ENCODE results near the gene FOXP1.

FOXP1 gene

GRCh38 chr3:71351403-71352149 lies 232.0 kb downstream of the FOXP1 start:
- Histone ChIP-seq H3K27me3 (ENCODE audit: insufficient read depth, low read length) (no peaks in the 10 kb centered on the region), H3K79me2 (ENCODE audit: insufficient read depth, low read length) (peaks cover 14% of the 10 kb centered on the region; the same call in 1 of the 2 replicates), H4K20me1 (ENCODE audit: insufficient read depth, low read length) (no peaks in the 10 kb centered on the region), H3K4me1 (ENCODE audit: insufficient read depth, low read length, severe bottlenecking) (peaks cover 10% of the 10 kb centered on the region), H3F3A (ENCODE audit: insufficient read depth, low read length) (no peaks in the 10 kb centered on the region), H3K9me2 (ENCODE audit: low read depth, low read length) (no peaks in the 10 kb centered on the region), H3K4me2 (ENCODE audit: low read length) (no peak overlapping the region), H3K9me3 (ENCODE audit: low read length) (no peaks in the 10 kb centered on the region), H2AFZ (ENCODE audit: low read length) (no peak overlapping the region), H3K36me3 (ENCODE audit: insufficient read depth, low read length) (peaks cover 17% of the 10 kb centered on the region; the same call in 1 of the 2 replicates), H3K9ac (ENCODE audit: low read length) (no peak overlapping the region), H3K27ac (ENCODE audit: low read depth, low read length, poor library complexity, severe bottlenecking) (no peak overlapping the region), H3K4me3 (ENCODE audit: low read depth, low read length, poor library complexity, severe bottlenecking) (no peak overlapping the region)
- no peak for TF ChIP-seq CTCF (IDR thresholded peaks at IDR 0.05; ENCODE audit: low read length)
- no peak for TF ChIP-seq EZH2 (IDR thresholded peaks at IDR 0.05; ENCODE audit: borderline replicate concordance, low read length)

- H3K79me2 ChIP-seq (ENCODE audit: insufficient read depth, low read length) = peaks cover 14% of the 10 kb centered on the region; the same call in 1 of the 2 replicates
Measured at GRCh38 chr3:71350998-71351397, 232.5 kb downstream of the FOXP1 start.

GRCh38 chr3:71348831-71349230 lies 234.7 kb downstream of the FOXP1 start:
- Histone ChIP-seq H3K4me2 (ENCODE audit: low read length) (no peak overlapping the region), H3K79me2 (ENCODE audit: insufficient read depth, low read length) (peaks cover 14% of the 10 kb centered on the region; the same call in 1 of the 2 replicates), H3K27me3 (ENCODE audit: insufficient read depth, low read length) (no peaks in the 10 kb centered on the region), H3K4me3 (ENCODE audit: low read depth, low read length, poor library complexity, severe bottlenecking) (no peak overlapping the region), H3K9me3 (ENCODE audit: low read length) (no peaks in the 10 kb centered on the region), H3K4me1 (ENCODE audit: insufficient read depth, low read length, severe bottlenecking) (no peaks in the 10 kb centered on the region), H2AFZ (ENCODE audit: low read length) (no peak overlapping the region), H3K9ac (ENCODE audit: low read length) (no peak overlapping the region), H3K36me3 (ENCODE audit: insufficient read depth, low read length) (peaks cover 8% of the 10 kb centered on the region; the same call in 1 of the 2 replicates), H3K27ac (ENCODE audit: low read depth, low read length, poor library complexity, severe bottlenecking) (no peak overlapping the region), H3F3A (ENCODE audit: insufficient read depth, low read length) (no peaks in the 10 kb centered on the region), H3K9me2 (ENCODE audit: low read depth, low read length) (no peaks in the 10 kb centered on the region), H4K20me1 (ENCODE audit: insufficient read depth, low read length) (no peaks in the 10 kb centered on the region)
- TF ChIP-seq EZH2 (IDR thresholded peaks at IDR 0.05; ENCODE audit: borderline replicate concordance, low read length) (no peak), CTCF (IDR thresholded peaks at IDR 0.05; ENCODE audit: low read length) (no peak)

More at GRCh38 chr3:71350998-71351397, 232.5 kb downstream of the FOXP1 start:
- H3K4me2 ChIP-seq (ENCODE audit: low read length) = no peak overlapping the region
- H3K9me2 ChIP-seq (ENCODE audit: low read depth, low read length) = no peaks in the 10 kb centered on the region
- TF ChIP-seq CTCF (IDR thresholded peaks at IDR 0.05; ENCODE audit: low read length) = no peak
- TF ChIP-seq EZH2 (IDR thresholded peaks at IDR 0.05; ENCODE audit: borderline replicate concordance, low read length) = no peak
- no peaks in the 10 kb centered on the region for H4K20me1 ChIP-seq (ENCODE audit: insufficient read depth, low read length)
- no peaks in the 10 kb centered on the region for H3F3A ChIP-seq (ENCODE audit: insufficient read depth, low read length)
- no peak overlapping the region for H2AFZ ChIP-seq (ENCODE audit: low read length)
- H3K36me3 ChIP-seq (ENCODE audit: insufficient read depth, low read length) = peaks cover 17% of the 10 kb centered on the region; the same call in 1 of the 2 replicates
- no peaks in the 10 kb centered on the region for H3K9me3 ChIP-seq (ENCODE audit: low read length)
- no peak overlapping the region for H3K9ac ChIP-seq (ENCODE audit: low read length)
- no peak overlapping the region for H3K27ac ChIP-seq (ENCODE audit: low read depth, low read length, poor library complexity, severe bottlenecking)
- H3K4me3 ChIP-seq (ENCODE audit: low read depth, low read length, poor library complexity, severe bottlenecking) = no peak overlapping the region
- H3K27me3 ChIP-seq (ENCODE audit: insufficient read depth, low read length) = no peaks in the 10 kb centered on the region
- peaks cover 5% of the 10 kb centered on the region for H3K4me1 ChIP-seq (ENCODE audit: insufficient read depth, low read length, severe bottlenecking)
